ENCODE data around the gene SMTNL2. TPM values are rescaled to one million over a fixed set of nuclear protein-coding genes. Genes with fewer than 3 reads are reported as not detected.

SMTNL2 gene
- total RNA-seq, 4 donors from 2014 or later = 0.44 to 0.81 (median 0.67) TPM

DNA sequence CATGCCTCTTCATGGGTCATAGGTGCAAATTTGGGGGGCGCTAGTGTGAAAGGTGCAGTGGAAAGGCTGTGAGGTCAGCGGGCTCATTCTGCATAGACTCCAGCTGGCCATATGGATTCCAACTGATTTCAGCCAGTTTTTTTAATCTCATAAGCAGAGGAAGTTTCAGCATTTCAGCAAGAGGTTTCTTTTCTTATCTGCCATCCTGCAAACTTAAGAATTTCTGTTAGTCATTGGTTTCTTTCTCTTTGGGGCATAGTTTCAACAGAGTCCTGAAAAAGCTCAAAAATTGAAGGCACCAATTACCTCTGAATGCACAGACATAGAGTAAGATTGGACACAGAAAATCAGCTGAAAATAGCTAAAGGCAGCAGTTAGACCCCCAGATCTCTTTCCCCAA lies 73.3 kb downstream of the SMTNL2 start:
- Histone ChIP-seq H3K36me3 (no peaks in the 10 kb centered on the region), H3K27ac (no peak overlapping the region), H3K9me3 (no peaks in the 10 kb centered on the region), H3K4me1 (no peaks in the 10 kb centered on the region), H3K4me3 (replicated peaks in 1 of 3) (no peak overlapping the region), H3K27me3 (no peaks in the 10 kb centered on the region)
- intact Hi-C loops (cut with DNase I) = no loop called here
- TF ChIP-seq POLR2A (IDR thresholded peaks at IDR 0.05) (no peak), CTCF (IDR thresholded peaks at IDR 0.05) (no peak)
- 95% methylated on average over 2 of the region's 2 CpGs for WGBS, 2 donors
- no peak for DNase-seq

Small RNAs within 50 kb of the gene (small RNA-seq; reads per million reads assigned to genes)
- not detected for gene RNU6-955P

Other genes starting within 250 kb of the SMTNL2 start
- 10 to 100 TPM; 39.1 to 58.0 (median 49.4) TPM for gene UBE2G1, start 217.9 kb upstream of the SMTNL2 start, total RNA-seq
- gene SPNS3, start 150.6 kb upstream of the SMTNL2 start, total RNA-seq = under 1 TPM in 1 of 4 donors, not detected in 3; 0.54 TPM
- gene SPNS2, start 85.6 kb upstream of the SMTNL2 start, total RNA-seq = 10 to 100 TPM in 1 of 4 donors, 1 to 10 TPM in 3; 5.6 to 16.3 (median 8.1) TPM
- 10 to 100 TPM; 23.5 to 50.2 (median 37.6) TPM for gene MYBBP1A, start 29.1 kb upstream of the SMTNL2 start, total RNA-seq
- gene GGT6, start 24.0 kb upstream of the SMTNL2 start, total RNA-seq = 1 to 10 TPM in 1 of 4 donors, under 1 TPM in 1, not detected in 2; 0.56 to 1.3 TPM
- gene ALOX15, start 57.1 kb downstream of the SMTNL2 start, total RNA-seq = not detected
- gene PELP1, start 119.6 kb downstream of the SMTNL2 start, total RNA-seq = 10 to 100 TPM; 13.2 to 33.9 (median 28.1) TPM
- gene ARRB2, start 126.1 kb downstream of the SMTNL2 start, total RNA-seq = 10 to 100 TPM in 3 of 4 donors, 1 to 10 TPM in 1; 8.4 to 20.6 (median 14.4) TPM
- 10 to 100 TPM; 37.3 to 54.7 (median 41.3) TPM for gene MED11, start 146.9 kb downstream of the SMTNL2 start, total RNA-seq
- gene ZMYND15, start 155.3 kb downstream of the SMTNL2 start, total RNA-seq = under 1 TPM; 0.29 to 0.44 (median 0.37) TPM
- gene CXCL16, start 155.4 kb downstream of the SMTNL2 start, total RNA-seq = 10 to 100 TPM in 3 of 4 donors, 1 to 10 TPM in 1; 6.6 to 13.7 (median 12.8) TPM
- gene TM4SF5, start 187.4 kb downstream of the SMTNL2 start, total RNA-seq = not detected
- gene VMO1, start 201.8 kb downstream of the SMTNL2 start, total RNA-seq = 1 to 10 TPM in 2 of 4 donors, not detected in 2; 1.8 to 4.0 TPM
- gene GLTPD2, start 204.4 kb downstream of the SMTNL2 start, total RNA-seq = not detected
- 100 to 1,000 TPM; 108 to 322 (median 141) TPM for gene PSMB6, start 211.6 kb downstream of the SMTNL2 start, total RNA-seq
- 10 to 100 TPM; 10.7 to 20.0 (median 16.2) TPM for gene PLD2, start 222.6 kb downstream of the SMTNL2 start, total RNA-seq
- gene MINK1, start 248.8 kb downstream of the SMTNL2 start, total RNA-seq = 10 to 100 TPM; 25.1 to 51.6 (median 31.2) TPM